NK-92 treated with Interleukin-12 subunit alpha and Interleukin-12 subunit beta, amount 100 ng/mL, for 24 hours (cell line): ENCODE measurements around the gene GNG10.
A peak's percentile ranks its signal among the peaks of the same experiment; 100 is the strongest.
"Not testable (repeated sequence)": the region's sequence is repeated elsewhere in the genome, so short reads cannot be mapped to it uniquely, and the experiment has no call there.

Experiments used
- DNase-seq: peaks from one replicate; lab custom pipeline; 2025; lab: John Stamatoyannopoulos, UW

The GNG10 gene

DNA sequence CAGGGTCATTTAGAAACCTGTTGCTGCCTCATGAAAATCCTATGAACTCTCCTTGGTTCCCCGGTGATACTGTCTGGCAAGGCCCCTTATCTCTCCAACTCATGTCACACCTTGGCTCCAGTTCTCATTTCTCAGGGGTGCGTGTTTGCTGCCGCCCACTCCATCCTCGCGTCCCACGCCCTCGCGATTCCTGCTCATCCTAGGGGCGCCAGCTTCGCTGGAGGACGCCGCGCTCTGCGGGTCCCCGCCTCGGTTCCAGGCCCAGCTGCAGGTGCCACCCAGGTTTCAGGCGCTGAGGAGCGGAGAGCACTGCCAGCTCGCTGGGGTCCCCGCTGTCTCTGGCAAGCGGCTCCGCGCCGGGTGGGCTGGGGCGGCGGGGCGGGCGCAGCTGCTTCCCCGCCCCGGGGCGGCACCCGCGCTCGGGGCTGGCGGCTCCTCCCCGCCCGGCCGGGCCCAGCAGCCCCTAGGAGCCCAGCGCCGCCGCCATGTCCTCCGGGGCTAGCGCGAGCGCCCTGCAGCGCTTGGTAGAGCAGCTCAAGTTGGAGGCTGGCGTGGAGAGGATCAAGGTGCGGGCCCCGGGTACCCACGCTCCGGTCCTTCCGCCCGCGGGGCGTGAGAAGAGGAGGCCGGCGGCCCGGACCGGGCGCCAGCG lies at the start of gene GNG10:
Gene GNG10, plus strand, starts transcription at position 456 of the 652 bp plus-strand sequence. Its CDS starts 30 bp downstream, at position 486.
- peak; percentile 7 for DNase-seq

DNA sequence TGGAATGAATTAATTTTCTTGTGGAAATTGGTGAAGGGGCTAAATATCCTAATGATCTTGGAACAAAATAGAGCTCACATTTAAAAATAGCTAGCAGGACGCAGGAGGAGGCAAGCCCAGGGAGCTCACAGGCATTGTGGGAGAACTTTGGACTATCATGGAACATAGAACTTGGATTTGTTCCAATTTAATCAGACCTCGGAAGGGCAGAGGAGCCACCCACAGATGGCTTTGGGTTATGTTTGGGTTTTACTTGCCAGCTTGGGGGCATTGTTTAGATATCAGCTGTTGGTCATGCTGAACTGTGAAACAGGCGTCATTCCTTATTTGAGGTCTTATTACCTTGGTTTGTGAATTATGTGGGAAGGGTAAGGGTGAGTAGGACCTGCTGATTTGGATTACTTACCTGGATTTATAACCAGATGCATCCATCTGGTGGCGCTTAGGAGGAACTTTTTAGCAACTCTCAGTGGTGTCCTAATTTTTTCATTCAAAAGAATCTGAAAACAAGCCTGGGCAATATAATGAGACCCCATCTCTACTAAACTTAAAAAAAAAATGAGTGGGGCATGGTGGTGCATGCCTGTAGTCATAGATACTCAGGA lies 47.9 kb upstream of the GNG10 start:
- DNase-seq: no peak

DNA sequence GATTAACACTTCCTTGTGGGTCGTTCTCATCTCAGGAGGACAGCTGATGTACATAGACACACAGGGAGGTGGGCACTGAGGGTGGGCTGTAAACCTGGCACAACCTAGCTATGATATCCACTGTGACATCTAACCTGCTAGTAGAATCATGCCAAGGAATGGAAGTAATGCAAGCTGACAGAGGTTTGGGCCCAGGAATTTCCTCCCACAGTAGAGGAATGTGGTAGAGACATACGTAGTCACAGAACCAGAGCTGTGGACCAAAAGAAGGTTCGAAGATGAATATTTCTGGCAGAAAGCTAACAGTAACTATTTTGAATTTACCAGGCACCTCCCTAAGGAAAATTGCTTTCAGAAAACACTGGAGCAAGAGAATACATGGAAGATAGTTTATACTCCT lies 45.5 kb upstream of the GNG10 start:
- DNase-seq: no peak

DNA sequence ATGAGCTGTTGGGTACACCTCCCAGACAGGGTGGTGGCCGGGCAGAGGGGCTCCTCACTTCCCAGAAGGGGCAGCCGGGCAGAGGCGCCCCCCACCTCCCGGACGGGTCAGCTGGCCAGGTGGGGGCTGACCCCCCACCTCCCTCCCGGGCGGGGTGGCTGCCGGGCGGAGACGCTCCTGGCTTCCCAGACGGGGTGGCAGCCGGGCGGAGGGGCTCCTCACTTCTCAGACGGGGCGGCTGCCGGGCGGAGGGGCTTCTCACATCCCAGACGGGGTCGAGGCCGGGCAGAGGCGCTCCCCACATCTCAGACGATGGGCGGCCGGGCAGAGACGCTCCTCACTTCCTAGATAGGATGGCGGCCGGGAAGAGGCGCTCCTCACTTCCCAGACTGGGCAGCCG lies 44.1 kb upstream of the GNG10 start:
- not testable (repeated sequence) for DNase-seq

DNA sequence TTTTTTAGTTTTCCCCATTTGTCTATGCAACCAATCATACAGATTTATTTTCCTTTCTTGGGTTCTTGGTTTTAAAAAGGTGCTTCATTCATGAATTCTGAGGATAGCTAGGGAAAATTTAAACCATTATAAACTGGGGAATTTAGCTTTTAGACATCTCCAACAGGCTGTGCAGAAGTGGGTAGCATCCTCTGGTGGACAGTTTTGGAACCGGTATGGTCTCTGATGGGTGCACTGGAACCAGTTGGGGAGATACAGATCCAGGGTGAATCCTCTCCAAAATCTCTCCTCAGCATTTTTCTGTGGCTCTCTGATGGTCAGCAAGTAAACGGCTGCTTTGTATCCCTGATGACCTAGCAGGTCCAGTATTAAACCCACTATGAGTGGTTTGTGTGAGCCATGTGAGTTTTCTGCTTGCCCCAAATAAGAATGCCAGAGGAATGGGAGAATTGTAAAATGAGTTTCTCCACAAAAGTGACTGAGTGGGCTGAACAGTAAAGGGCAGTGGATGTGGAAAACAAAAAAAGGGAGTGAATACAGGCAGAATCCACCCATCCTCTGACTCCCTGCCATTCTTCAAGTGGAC lies 39.4 kb upstream of the GNG10 start:
- no peak for DNase-seq

DNA sequence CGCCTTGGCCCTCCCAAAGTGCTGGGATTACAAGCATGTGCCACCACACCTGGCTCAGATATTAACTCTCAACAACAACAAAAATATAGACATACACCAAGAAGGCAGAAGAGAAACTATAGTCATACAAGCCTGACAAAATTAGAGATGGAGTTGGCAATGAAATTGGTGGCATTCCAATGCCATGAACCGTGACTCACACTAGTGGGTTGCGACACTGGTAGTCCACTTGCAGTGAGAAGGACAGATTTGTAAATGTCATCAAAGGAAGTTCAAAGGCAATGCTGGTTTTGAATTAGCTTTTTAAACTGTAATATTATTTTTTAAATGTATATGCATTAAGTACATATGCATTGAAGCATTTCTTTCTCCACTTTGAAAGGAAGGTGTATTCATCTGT lies 38.8 kb upstream of the GNG10 start:
- no peak for DNase-seq

DNA sequence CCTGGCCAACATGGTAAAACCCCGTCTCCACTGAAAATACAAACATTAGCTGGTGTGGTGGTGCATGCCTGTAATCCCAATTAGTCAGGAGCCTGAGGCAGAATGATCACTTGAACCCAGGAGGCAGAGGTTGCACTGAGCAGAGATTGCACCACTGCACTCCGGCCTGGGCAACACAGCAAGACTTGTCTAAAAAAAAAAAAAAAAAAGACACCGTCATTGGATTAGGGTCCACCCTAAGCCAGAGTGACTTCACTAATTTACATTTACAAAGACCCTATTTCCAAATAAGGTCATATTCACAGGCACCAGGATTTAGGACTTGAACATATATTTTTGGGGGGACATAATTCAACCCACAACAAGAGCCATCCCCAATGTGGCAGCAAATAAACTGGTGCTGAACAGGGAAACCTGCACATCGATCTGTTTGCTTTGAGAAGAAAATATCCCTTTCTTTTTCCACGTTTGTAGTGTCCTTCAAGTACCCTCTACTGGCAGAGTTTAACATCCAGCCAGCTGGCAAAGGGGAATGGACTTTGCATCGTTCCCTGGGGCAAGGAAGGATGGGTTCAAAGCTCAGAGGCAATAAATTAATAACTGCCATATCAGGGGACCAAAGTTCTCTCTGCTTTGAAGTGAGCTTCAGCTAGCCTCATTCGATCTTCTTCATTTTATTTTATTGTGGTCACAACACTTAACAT lies 34.0 kb upstream of the GNG10 start:
- no peak for DNase-seq

DNA sequence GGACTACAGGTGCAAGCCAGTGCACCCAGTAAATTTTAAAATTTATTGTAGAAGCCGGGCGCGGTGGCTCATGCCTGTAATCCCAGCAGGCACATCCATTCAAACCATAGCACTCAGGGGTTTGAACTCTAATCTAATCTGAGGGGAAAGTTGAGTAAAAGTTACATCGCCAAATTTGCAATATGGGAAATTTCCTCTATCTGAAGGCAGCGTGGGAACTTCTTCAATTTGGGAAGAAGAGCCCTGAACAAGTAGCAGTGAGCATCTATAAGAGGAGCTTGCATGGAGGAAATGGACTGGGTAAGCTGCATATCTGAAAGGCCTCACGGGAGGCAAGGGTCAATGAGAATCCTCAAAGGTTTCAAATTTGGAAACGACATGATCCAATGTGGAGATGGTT lies 33.0 kb upstream of the GNG10 start:
- DNase-seq: no peak

DNA sequence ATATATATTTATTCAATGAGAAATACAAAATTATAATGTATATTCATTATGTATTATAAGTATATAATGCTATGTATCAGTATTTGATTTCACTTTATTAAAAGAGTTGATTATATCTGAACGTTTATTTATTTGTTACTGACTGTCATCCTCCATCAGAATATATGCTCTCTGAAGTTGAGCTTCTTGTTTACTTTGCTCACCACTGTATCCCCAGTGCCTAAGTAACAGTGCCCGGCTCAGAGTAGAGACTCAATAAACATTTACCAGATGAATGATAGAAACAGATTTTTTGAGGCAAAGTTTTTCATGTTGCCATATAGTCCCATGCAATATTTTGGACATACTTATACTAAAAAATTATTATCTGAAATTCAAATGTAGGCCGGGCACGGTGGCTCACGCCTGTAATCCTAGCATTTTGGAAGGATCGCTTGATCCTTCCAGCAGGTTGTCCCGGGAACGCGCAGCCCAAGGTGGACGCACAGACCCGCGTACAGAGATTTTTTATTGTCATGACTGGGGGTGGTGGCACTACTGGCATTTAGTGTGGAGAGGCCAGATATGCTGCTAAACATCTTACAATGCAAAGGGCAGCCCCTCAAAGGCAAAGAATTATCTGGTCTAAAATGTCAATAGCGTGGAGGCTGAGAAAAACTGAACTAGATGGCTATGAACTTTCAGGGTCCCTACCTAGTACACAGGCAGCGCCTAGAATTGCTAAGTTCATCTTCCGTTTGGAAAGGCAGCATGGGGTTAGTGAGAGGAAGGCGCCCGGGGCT lies 31.0 kb upstream of the GNG10 start:
- no peak for DNase-seq

DNA sequence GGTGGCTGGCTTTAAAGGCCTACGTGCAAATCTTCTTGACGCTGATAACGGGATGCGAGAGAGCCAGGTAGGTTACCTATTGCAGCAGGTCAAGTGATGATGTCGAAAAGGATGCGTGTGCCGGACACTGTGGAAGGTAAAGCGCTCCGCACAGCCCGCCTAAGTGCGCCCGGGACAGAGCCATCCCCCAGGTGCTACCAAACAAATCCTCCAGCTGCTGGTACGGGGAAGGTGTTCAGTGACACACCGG lies 30.5 kb upstream of the GNG10 start:
- no peak for DNase-seq

DNA sequence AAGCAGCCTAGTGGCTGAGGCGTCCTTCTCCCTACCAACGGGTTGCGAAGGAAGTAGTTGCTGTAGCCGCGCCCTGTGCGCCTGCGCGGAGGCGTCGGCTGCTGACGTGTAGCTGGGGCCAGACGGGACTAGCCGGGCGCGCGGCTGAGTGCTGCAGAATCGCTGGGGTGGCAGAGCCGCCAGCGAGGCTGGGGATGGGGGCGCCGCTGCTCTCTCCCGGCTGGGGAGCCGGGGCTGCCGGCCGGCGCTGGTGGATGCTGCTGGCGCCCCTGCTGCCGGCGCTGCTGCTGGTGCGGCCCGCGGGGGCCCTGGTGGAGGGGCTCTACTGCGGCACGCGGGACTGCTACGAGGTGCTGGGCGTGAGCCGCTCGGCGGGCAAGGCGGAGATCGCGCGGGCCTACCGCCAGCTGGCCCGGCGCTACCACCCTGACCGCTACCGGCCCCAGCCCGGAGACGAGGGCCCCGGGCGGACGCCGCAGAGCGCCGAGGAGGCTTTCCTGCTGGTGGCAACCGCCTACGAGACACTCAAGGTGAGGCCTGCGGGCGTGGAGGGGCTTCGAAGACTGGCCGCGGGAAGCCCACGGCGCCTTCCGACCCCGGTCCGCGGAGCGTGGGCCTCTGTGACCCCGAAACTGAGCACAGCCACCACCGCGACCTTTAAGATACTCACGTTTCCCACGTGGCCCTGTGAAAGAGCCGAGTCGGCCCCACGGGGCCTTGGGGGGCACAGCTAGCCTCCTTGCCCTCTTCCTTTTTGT lies 30.0 kb upstream of the GNG10 start, which contains the start of gene DNAJC25:
Gene DNAJC25, plus strand, starts transcription at position 121 of the 758 bp plus-strand sequence. Its CDS starts 74 bp downstream, at position 195.
- DNase-seq: peak; percentile 93

DNA sequence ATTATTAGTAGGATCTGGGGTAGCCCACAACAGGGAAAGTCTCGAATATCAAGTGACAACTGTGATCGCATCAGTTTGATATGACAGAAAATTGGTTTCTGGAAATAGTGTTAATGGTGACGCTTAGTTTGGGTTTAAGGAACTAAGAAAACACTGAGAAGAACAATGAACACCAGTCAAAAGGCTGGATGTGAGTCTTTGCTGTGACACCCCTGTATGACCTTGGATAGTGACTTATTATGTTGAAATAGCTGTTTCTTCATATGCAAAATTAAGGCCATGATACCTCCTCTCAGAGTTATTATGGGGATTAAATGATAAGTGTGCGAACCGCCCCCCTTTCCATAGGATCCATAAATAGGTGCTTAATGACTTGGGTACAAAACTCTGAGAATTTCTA lies 29.3 kb upstream of the GNG10 start:
- DNase-seq: no peak

DNA sequence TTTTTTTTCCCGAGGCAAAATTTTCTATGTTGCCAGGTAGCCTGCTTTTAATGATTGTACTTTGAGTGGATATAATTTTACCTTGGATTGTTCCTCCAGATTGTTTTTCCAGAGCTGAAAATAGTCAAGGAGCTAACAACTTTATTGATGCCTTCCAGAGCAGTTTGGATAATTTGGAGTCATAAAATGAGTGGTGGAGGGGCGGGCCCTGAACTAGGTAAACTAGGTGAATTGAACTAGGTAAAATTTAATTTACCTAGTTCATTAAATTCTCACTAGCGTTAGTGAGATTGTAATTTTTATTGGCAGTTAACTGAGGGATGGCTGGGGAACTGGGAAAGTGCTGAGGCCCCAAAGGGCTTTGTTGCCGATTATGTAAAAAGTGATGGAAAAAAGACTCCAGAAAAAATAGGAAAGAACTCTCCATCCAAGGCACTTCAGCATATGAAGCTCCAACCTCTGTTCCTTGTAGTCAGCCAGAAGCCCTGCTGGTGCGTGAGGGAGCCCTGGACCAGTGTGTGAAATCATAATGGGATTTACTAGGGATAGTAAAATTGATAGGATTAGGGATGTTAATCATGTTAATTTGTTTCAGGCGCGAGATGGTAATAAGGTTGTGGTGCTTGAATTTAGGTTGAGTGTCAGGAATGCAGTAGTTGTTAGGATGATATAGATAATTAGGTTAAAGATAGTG lies 28.6 kb upstream of the GNG10 start:
- DNase-seq: no peak

DNA sequence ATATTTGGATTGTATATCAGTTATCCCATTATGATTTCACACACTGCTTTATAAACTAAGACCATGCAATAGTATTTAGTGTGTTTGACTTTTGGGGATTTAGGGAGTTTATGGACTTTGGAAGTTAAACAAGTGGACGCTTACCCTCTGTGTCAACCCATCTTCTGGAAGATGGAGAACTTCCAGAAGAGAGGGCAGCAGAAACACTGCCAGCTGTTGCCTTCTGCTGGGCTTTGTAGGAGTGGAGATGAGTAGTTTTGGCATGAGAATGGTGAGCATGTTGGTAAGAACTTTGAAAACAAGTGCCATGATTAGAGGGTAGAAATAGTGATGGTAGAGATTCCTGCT lies 28.0 kb upstream of the GNG10 start:
- no peak for DNase-seq

DNA sequence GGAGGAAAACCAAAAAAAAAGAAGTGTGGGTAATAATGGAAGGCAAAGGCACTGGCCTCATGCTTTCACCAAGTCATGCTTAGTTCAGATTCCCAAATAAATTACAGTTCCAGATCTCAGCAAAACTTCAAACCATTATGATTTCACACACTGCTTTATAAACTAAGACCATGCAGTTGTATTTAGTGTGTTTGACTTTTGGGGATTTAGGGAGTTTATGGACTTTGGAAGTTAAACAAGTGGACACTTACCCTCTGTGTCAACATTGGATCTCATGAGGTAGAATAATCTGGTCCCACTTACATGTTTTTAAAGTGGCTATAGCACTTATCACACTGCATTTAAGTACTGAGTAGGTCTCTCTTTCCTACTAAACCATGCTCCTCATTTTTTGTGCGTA lies 26.5 kb upstream of the GNG10 start:
- DNase-seq: no peak

DNA sequence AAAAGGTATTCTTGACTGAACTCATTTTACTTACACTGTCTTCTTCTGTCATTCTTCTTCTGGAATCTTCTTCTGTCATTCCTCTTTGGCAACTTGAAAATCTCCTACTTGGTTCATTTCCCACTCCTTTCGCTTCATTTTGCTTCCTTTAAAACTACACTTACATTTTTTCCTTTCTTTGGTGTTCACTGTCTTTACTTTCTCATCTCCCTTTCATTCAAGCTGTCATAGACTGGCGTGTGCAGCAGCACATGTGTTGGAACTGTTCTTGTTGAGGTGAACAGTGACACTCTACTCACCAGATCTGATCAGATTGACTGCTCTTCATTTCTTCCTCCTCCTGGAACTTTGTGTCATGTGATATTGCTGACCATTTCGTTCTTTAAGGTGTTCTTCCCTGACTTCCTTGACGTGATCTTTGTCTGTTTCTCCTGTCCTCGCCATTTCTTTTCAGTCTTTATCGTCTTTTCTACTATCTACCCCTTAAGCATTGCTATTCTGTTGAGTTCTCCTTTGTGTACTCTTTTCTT lies 23.9 kb upstream of the GNG10 start:
- no peak for DNase-seq

DNA sequence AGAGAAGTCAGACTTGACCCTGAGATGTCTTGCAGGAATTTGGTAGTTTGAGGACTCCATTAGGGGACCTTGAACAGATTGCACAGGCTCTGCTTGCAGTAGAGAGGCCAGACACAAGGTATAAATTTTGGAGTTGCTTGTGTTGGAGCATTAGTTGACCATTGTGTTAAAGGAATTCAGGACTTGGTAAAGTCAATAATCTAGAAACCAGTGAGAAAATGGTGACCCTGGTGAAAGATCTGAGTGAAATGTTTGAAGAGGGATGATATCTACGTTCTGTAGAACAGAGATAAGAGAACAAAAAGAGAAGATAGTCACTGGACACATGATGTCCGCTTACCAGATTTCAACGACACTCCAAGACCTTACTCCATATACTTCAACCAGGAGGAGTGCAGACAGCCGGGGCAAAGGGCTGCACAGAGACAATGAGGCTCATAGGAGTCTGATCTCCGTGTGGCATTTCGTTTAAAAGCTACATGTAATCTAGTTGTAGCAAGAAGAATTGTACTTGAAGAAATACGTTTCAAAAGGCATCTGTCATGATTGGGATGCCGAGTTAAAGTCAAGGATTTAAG lies 17.1 kb upstream of the GNG10 start:
- no peak for DNase-seq

DNA sequence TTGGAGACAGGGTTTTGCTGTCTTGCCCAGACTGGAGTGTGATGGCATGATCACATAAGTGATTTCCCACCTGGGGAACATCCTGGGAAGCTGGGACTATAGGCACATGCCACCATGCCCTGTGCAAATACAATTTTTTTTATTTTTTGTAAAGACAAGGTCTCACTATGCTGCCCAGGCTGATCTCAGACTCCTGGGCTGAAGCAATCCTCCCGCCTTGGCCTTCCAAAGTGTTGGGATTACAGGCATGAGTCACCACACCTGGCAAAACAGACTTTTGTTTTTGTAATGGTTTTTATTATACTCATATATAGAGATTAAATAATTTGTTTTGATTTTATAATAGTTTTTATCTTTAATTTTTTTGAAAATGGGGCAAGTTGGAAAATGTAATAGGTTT lies 15.6 kb upstream of the GNG10 start:
- DNase-seq: no peak

DNA sequence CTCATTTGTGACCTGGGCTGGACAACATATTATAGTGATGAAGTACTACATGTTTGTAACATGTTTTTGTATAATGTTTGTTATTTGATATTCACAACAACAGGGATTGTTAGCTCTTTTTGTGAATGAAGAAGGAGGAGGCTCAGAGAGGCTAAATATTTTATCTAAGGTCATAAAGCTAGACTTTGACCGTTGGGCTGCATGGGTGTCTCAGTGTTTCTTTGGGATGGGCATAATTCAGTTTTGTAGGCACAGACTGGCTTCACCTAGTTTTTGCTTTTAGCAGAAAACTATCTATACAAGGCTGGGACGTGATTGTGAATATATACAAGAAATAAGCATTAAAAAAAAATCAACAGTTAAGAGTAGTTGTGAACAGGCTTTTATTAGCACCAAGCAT lies 15.0 kb upstream of the GNG10 start:
- no peak for DNase-seq

DNA sequence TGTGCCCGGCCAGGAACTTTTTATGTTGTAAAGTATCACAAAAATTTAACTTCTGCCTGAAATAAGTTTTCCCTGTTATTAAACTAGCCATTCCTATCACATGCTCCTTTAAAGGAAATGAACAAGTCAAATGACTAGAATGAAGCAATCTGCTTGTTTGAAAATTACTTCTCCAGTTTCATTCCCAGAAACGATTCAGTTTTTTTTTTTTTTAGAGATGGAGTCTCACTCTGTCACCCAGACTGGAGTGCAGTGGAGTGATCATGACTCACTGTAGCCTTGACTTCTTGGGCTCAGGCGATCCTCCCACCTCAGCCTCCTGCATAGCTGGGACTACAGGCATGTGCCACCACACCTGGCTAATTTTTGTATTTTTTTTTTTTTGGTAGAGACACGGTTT lies 13.3 kb upstream of the GNG10 start:
- DNase-seq: no peak

DNA sequence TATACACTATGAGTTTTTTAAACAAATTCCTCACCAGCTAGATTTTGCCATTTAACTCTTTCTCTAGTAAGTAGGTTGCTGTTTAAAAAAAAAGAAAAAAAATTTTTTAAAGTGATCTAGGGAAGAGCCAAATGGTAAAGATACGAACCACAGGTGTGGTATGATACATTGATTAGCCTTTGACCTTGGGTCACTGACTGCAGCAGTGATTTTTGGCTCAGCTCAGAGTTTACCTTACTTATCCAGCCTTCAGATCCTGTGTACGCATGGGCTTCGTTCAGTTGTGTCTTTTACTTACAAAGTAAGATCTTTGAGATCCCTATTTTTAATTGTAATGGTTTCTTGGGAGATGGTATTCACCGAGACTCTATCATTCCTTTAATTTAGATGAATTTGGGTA lies 12.4 kb upstream of the GNG10 start:
- no peak for DNase-seq
